ENCODE measurements around the gene RASA1. TPM values are rescaled to one million over a fixed set of nuclear protein-coding genes. Genes with fewer than 3 reads are reported as not detected.
A peak's percentile ranks its signal among the peaks of the same experiment; 100 is the strongest.

RASA1 gene
- total RNA-seq (2021; ENCODE audit: unreplicated experiment) (29.0 TPM), Bru-seq, nascent RNA (percentile 87 among the genes with signal in this experiment), BruChase-seq, experiment 1, labeled RNA remaining after a 2-hour chase (percentile 78 among the genes with signal in this experiment), BruChase-seq, experiment 2, labeled RNA remaining after a 6-hour chase (percentile 78 among the genes with signal in this experiment)
- 17.3 TPM for polyA plus RNA-seq (2012; ENCODE audit: insufficient read length)
- long read RNA-seq, transcript RASA1-201 (25 exons, 3,752 nt), result major isoform, 26 of 35 reads
- long read RNA-seq, partial matches to known transcripts, result 4 of 35 reads
- long read RNA-seq, other reads (novel, unspliced or antisense), result 5 of 35 reads

DNA sequence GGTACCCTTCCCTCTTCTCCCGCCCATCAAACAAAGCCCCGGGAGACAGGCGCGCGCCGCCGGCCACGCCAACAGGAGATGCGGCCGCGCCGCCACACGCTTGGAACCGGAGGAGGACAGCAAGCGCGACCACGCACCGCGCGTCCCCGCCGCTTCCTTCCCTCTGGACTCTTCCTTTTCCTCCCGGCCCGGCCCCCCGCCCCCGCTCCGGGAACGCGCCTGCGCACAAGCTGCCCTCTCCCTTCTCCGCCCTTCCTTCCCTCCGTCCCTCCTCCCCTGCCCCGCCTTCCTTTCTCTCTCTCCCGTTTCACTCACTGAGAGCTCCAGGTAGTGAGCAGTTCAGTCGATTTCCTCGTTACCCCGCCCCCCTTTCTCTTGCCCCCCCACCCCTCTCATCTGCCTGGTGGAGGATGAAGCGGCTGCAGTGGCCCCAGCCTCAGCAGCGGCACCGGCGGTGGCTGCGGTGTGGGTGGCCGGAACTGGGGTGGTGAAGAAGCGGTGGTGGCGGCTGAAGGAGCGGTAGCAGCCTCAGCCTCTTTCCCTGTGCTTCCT, at the start of gene RASA1:
Gene RASA1 (plus strand): TSS at position 310 of the 552 bp plus-strand sequence. CDS start 569 bp downstream, outside the sequence.
- ChIA-PET CTCF (interaction anchor here (0.7 kb wide), 2 partner anchors 13 to 56 kb away, joined by 3 read pairs; no protein-coding TSS in a partner anchor), POLR2A (interaction anchor here (0.5 to 1.0 kb wide), 5 partner anchors 15 to 1592 kb away, joined by 6 to 11 read pairs (median 7); no protein-coding TSS in a partner anchor)
- H3K4me1 ChIP-seq (ENCODE audit: control insufficient read depth, insufficient read depth, low read length), result peaks cover 8% of the 10 kb centered on the region
- no peaks in the 10 kb centered on the region for H3K9me3 ChIP-seq (ENCODE audit: control insufficient read depth, insufficient read depth, low read depth, low read length)
- peaks cover 3% of the 10 kb centered on the region; the same call in 1 of the 2 replicates for H3K27me3 ChIP-seq (ENCODE audit: control insufficient read depth, insufficient read depth, low read length)
- intact Hi-C loops (cut with micrococcal nuclease; ENCODE audit: unreplicated experiment), result no loop called here
- peak; percentile 92 for ATAC-seq
- peak within 1 kb of the TSS; percentile 78 to 95 for H3K4me3 ChIP-seq (ENCODE audit: low read depth in 2 of 2, low read length in 2 of 2)
- no peak for DNase-seq (ENCODE audit: low read depth, low spot score)
- TF ChIP-seq, protein P1, sequence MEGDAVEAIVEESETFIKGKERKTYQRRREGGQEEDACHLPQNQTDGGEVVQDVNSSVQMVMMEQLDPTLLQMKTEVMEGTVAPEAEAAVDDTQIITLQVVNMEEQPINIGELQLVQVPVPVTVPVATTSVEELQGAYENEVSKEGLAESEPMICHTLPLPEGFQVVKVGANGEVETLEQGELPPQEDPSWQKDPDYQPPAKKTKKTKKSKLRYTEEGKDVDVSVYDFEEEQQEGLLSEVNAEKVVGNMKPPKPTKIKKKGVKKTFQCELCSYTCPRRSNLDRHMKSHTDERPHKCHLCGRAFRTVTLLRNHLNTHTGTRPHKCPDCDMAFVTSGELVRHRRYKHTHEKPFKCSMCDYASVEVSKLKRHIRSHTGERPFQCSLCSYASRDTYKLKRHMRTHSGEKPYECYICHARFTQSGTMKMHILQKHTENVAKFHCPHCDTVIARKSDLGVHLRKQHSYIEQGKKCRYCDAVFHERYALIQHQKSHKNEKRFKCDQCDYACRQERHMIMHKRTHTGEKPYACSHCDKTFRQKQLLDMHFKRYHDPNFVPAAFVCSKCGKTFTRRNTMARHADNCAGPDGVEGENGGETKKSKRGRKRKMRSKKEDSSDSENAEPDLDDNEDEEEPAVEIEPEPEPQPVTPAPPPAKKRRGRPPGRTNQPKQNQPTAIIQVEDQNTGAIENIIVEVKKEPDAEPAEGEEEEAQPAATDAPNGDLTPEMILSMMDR (IDR thresholded peaks at IDR 0.05), result no peak
- TF ChIP-seq, protein P2, sequence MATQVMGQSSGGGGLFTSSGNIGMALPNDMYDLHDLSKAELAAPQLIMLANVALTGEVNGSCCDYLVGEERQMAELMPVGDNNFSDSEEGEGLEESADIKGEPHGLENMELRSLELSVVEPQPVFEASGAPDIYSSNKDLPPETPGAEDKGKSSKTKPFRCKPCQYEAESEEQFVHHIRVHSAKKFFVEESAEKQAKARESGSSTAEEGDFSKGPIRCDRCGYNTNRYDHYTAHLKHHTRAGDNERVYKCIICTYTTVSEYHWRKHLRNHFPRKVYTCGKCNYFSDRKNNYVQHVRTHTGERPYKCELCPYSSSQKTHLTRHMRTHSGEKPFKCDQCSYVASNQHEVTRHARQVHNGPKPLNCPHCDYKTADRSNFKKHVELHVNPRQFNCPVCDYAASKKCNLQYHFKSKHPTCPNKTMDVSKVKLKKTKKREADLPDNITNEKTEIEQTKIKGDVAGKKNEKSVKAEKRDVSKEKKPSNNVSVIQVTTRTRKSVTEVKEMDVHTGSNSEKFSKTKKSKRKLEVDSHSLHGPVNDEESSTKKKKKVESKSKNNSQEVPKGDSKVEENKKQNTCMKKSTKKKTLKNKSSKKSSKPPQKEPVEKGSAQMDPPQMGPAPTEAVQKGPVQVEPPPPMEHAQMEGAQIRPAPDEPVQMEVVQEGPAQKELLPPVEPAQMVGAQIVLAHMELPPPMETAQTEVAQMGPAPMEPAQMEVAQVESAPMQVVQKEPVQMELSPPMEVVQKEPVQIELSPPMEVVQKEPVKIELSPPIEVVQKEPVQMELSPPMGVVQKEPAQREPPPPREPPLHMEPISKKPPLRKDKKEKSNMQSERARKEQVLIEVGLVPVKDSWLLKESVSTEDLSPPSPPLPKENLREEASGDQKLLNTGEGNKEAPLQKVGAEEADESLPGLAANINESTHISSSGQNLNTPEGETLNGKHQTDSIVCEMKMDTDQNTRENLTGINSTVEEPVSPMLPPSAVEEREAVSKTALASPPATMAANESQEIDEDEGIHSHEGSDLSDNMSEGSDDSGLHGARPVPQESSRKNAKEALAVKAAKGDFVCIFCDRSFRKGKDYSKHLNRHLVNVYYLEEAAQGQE (IDR thresholded peaks at IDR 0.05; ENCODE audit: insufficient read depth in 1 of 2, low read depth in 2 of 2, low read length in 1 of 2), result no peak
- peak; percentile 72; the same call in 1 of the 2 replicates for TF ChIP-seq SIN3A (IDR thresholded peaks at IDR 0.05; ENCODE audit: borderline replicate concordance, insufficient read depth, low read depth, low read length)
- no peak for TF ChIP-seq TCF7L2 (IDR thresholded peaks at IDR 0.05; ENCODE audit: low read depth, low read length)
- peak; percentile 94 for TF ChIP-seq POLR2AphosphoS5 (IDR thresholded peaks at IDR 0.05; ENCODE audit: low read depth, low read length)
- no peaks in the 10 kb centered on the region for H3K36me3 ChIP-seq (ENCODE audit: control insufficient read depth, insufficient read depth, low read length)
- no TSS peak for BruUV-seq (replicated peaks)
- in situ Hi-C loops (cut with HindIII; ENCODE audit: low pct_unique_long_range_greater_than_20kb, low sequenced_read_pairs), result no loop called here
- peak within 1 kb of the TSS; percentile 89 for H3K27ac ChIP-seq (ENCODE audit: low read length)

DNA sequence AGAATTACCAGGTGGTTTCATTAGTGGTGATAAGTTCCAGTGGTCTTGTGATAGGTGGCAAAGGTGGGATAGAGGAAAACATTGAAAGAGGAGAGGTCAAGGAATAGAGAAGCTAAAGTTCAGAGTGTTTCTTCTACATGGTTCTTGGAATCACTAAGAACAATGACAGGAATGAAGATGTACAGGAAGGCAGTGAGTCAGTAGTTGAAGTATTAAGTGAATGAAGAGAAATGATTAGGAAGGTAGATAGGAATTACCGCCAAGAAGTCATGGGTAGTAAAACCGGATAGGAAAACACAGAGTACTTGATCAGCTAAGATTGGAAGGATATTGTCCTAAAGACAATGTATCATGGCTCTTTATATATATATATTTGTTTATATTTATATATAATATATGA, 37.9 kb upstream of the RASA1 start:
- Histone ChIP-seq H3K27me3 (ENCODE audit: control insufficient read depth, insufficient read depth, low read length) (0 out of 2 replicates have a peak, but pooled peaks cover 2% of the 10 kb centered on the region), H3K36me3 (ENCODE audit: control insufficient read depth, insufficient read depth, low read length) (no peaks in the 10 kb centered on the region), H3K4me1 (ENCODE audit: control insufficient read depth, insufficient read depth, low read length) (no peaks in the 10 kb centered on the region), H3K4me3 (ENCODE audit: low read depth in 2 of 2, low read length in 2 of 2) (no peak overlapping the region), H3K9me3 (ENCODE audit: control insufficient read depth, insufficient read depth, low read depth, low read length) (no peaks in the 10 kb centered on the region), H3K27ac (ENCODE audit: low read length) (no peak overlapping the region)
- BruUV-seq (replicated peaks), result no TSS peak
- ChIA-PET CTCF (no interaction called here), POLR2A (no interaction called here)
- no peak for TF ChIP-seq POLR2AphosphoS5 (IDR thresholded peaks at IDR 0.05; ENCODE audit: low read depth, low read length)
- no peak for TF ChIP-seq TCF7L2 (IDR thresholded peaks at IDR 0.05; ENCODE audit: low read depth, low read length)
- TF ChIP-seq SIN3A (IDR thresholded peaks at IDR 0.05; ENCODE audit: borderline replicate concordance, insufficient read depth, low read depth, low read length), result no peak
- TF ChIP-seq, protein P1 (IDR thresholded peaks at IDR 0.05), result no peak
- ATAC-seq (no peak), DNase-seq (ENCODE audit: low read depth, low spot score) (no peak)
- intact Hi-C loops (cut with micrococcal nuclease; ENCODE audit: unreplicated experiment) (no loop called here), in situ Hi-C loops (cut with HindIII; ENCODE audit: low pct_unique_long_range_greater_than_20kb, low sequenced_read_pairs) (no loop called here)
